Endothelial cell of hepatic sinusoid (primary cell): ENCODE results near the gene SLC16A12.

Source experiments
- in situ Hi-C: cut with HindIII; loops from 2 replicates; pipeline ENCODE4 v1.10.0; 2017; ENCODE audit warnings: low sequenced_read_pairs

The SLC16A12 gene

DNA sequence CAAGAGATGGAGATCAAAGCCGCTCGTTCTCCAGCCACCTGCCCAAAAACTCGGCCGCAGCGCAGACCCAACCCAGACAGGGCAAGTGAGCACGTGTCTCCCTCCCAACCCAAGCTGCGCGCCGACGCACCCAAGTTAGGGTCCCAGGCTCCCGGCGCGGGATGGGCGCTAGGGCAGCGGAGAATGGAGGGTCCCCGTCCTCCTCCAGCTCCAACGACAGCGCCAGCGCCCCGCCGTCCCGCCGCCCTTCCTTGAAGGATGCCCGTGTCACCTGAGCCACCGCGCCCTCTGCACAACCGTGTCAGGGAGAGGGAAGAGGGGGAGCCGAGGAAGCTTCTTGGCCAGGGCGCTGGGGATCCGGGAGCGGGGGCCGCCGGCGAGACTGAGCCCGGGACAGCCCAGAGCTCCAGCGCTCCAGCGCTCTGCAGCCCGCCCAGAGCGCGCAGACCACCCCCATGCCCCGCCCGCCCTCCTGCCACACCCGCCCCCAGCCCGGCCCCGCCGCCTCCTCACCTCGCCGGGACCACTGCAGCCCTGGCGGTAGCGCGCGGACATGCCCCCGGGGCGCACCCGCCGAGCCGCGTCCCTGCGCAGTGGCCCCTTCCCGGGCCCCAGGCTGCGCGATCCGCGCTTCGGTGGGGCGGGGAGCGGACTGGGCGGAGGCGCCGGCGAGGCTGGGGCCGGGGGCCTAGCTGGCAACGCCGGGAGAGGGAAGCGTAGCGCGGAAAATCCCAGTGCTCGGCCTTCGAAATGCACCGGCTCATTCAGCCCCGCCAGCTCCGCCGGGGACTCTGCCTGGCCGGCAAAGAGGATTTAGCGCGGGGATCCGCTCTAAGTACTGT lies at the start of gene SLC16A12:
SLC16A12 (minus strand) TSS at position 424 of the 842 bp plus-strand sequence. CDS start 73,016 bp downstream, outside the sequence.
- in situ Hi-C loops, result no loop called here

DNA sequence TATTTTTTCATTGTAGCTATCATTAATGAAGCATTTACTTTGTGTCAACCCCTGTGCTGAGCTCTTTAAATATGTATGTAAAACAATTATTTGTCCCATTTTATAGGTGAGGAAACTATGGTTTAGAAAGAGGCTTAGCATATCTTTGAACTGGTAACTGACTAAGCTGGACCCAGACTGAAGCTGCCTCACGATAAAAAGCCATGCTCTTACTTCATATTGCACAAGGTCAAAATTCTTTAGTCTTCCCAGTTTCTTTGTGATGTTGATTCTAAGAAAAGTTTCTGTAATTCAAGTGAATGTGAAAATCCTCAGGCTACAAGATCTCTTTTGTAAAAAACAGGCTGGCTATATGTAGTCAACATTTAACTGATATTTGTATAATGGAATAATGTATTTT lies 46.6 kb upstream of the SLC16A12 start:
- in situ Hi-C loops, result no loop called here

DNA sequence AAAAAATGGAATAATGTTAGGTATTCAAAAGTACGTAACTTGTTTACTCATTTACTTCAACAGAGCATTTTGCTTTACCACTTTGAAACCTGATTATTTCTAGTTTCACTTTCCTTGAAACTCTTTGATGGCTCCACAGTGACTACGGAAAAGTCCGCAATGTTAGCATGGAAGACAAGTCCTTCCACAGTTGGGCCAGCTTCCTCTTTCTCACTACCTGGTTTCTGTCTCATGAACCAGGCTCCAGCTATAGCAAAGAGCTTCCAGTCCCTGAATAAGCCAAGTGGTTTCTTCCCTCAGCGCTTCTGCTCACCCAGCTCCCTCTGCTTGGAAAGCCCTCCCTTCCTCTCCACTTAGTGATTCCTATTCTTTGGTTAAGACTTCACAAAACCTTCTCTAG lies 44.8 kb upstream of the SLC16A12 start:
- in situ Hi-C loops, result no loop called here

GRCh38 chr10:89576696-89577095 lies 41.3 kb upstream of the SLC16A12 start:
- in situ Hi-C loops, result no loop called here

DNA sequence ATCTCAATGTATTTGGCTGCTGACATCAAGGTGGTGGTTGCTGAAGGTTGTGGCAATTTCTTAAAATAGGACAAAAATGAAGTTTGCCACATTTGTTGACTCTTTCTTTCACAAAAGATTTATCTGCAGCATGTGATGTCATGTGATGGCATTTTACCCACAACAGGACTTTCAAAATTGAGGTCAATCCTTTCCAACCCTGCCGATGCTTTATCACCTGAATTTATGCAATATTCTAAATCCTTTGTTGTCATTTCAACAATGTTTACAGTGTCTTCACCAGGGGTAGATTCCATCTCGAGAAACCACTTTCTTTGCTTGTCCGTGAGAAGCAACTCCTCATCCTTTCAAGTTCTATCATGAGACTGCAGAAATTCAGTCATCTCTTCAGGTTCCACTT lies 40.6 kb upstream of the SLC16A12 start:
- in situ Hi-C loops, result no loop called here

GRCh38 chr10:89575031-89575430 lies 39.6 kb upstream of the SLC16A12 start:
- in situ Hi-C loops, result no loop called here

DNA sequence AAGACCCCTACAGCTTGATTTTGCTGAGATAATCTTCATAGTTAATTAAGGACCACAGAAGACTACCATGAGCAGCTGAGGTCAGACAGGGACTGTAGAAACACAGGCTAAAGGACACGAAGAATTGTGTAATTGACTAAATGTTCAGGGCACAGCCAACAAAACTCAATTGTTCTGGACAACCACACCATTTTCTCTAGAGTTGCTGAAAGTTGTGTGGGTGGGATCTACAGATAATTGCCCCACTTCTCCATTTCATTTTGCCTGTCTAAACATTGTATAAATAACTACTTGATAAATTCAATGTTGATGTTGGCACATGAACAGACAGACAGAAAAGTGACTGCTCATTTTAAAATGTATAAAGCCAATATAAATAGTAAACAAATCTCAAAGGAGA lies 39.0 kb upstream of the SLC16A12 start:
- in situ Hi-C loops, result loop anchor here (5.0 kb wide), 1 partner anchor 138 kb away; no protein-coding TSS in a partner anchor

DNA sequence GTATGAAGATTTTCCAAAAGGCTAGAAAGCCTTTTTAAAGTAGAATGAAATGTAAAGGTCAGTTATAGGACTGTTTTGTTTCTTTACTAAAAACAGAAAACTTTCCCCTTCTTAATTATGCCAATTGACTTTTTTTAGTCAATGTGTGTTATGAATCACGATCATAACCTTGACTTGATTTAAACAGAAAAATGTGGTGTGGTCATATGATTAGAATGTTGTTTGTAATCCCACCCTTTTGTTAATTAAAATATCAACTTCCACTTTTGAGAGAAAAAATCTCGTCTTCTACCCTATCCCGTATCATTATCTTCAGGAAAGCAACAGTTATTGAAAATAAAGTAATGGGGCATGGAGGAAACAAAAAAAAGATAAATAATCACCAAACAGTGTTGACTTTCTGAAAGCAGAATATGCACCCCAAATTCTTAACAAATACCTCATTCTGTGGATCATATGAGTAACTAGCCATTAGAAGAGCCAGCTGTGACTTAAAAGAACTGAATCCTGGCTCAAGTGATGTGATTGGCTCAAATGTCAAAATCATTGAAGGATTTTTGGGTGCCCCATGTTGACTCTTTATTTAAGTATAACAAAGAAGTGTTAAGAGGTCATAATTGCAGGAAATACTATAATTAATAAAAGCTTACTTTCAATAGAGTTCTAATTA lies 32.3 kb upstream of the SLC16A12 start:
- in situ Hi-C loops, result no loop called here

DNA sequence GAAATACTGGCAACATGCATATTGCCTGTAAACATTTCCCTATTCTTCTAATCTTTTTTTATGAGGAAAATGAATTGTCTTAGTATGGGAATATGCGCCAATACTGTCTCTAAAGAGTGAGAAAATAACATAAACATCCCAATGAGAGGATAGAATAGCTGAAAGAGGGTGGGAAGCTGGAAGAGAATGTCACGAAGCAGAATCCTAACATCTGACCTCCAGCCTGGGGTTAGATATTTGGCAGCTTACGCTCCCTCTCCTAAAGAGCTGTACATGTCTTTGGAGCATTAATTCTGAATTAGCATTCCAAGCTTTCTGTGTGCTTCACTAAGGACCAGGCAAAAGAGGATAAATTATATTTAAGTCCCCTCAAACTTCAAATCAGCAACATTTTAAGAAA lies 31.6 kb upstream of the SLC16A12 start:
- in situ Hi-C loops, result no loop called here

DNA sequence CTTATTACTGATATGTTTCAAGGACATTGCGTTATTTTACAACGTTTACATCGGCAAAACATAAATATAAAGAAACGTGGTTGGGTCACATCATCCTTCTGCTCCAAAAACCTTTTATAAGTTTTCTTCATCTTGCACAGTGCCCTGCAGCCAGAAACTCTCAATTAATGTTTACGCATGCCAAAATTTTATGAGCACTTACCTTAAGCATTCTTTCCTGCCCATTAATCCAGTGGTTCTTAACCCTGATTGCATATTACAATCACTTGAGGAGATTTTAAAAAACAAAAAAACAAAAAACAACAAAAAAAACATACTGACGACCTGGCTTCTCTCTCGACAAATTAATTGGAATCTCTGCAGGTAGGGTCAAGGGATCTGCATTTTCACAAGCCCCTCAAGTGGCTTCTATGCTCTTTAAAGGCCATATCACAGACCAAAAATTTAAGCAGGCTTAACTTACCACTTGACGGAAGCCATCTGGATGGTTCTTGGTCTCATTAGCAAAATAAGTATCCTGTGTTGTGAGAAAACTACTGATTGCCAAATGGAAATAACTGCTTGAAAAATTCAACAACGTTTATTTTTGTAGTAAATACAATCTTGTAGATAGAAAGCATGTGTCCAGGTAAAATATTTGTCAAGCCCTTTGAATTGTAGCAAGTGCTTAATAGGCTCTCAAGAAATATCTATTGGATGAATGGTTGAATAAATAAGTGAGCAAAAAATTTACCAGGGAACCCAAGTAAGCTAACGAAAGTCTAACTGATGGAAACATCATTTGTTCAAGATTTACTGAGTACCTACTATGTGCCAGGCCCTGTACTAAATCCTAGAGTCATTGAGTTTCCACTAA lies 30.9 kb upstream of the SLC16A12 start:
- in situ Hi-C loops, result no loop called here

DNA sequence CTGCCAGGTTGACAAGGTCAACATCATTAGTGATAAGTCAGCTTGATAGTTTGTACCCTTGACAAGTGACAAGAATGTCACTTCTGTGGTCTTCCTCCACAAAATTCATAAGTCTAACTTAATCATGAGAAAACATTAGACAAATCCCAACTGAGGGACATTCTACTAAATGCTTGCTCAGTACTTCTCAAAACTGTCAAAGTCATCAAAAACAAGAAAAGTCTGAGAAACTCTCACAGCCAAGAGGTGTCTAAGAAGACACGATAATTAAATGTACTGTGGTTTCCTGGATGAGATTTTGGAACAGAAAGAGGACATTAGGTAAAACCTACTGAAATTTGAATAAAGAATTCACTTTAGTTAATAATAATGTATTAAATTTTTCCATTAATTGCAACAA lies 29.8 kb upstream of the SLC16A12 start:
- in situ Hi-C loops, result no loop called here

DNA sequence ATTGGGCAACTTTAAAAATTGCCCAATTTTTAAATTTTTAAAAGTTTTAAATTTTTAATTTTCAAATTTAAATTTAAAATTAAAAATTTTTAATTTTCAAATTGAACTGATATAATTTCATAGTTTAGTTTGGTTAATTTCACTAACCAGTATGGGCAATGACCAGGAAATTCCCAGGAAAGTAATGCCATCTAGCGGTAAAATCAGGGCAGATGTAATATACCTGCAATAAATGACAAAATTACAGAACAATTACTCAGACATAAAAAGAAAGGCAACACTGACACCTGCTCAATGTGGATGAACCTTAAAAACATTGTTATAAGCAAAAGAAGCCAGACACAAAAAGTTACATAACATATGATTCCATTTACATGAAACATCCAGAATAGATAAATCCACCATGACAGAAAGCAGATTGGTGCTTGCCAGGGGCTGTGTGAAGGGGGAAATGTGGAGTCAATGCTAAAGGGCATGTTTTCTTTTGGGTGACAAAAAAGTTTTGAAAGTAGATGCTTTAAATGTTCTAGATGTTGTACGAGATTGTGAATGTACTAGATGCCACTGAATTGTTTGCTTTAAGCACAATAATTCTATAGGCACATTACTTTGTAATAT lies 28.6 kb upstream of the SLC16A12 start:
- in situ Hi-C loops, result no loop called here

GRCh38 chr10:89563311-89563710 lies 27.9 kb upstream of the SLC16A12 start:
- in situ Hi-C loops, result no loop called here

DNA sequence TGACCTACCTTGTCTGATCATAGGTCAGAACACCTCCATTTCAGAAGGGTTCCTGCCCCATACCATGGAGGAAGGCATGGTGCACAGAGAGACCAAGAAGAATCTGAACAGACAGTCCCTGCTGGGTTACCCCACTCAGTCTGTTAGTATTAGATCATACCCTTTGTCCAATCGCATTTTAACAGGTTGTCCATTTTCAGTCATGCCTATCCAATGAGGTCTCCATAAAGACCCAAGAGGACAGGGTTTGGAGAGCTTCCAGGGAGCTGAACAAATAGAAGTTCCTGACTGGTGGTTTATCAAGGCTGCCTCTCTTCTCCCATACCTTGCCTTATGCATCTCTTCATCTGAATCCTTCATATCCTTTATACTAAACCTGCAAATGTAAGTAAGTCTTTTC lies 21.2 kb upstream of the SLC16A12 start:
- in situ Hi-C loops, result no loop called here

- in situ Hi-C loops, result no loop called here
These were observed 20.5 kb upstream of the SLC16A12 start for GRCh38 chr10:89555688-89556445.

- in situ Hi-C loops, result no loop called here
These were observed 19.0 kb upstream of the SLC16A12 start for GRCh38 chr10:89554433-89554832.

DNA sequence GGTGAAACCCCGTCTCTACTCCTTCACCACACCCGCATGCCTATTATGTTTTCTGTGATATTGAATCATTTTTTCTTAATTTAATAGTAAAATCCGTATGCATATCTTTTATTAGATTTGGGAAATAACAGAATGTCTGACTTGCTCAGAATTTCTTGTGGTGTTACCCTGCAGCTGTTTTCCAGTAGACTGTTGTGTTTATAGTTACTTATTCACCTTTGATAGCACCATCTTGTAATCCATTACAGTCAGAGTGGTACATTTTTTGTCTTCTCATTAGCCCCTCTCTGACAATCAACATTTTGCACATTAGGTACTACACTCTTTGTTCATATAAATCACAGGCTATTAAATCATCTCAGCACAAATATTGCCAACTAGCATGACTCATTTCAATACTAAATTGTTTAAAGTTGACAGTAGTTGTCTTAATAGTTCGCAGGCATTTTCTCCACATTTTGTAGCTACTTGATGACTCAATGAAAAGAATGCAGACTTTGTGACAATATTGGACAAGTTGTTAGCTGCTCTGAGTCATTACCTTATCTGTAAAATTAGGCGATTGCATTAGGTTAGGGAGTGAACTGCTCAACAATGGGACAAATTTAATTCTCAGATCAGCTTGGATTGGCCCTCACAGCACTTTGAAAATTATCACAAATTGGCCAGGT lies 17.8 kb upstream of the SLC16A12 start:
- in situ Hi-C loops, result no loop called here

GRCh38 chr10:89552213-89552612 lies 16.8 kb upstream of the SLC16A12 start:
- in situ Hi-C loops, result no loop called here

GRCh38 chr10:89550509-89550908 lies 15.1 kb upstream of the SLC16A12 start:
- in situ Hi-C loops, result no loop called here

- in situ Hi-C loops, result no loop called here
These were observed 14.1 kb upstream of the SLC16A12 start for GRCh38 chr10:89549510-89549909.
